ENCODE data around the gene ELFN1.

ELFN1 gene

DNA sequence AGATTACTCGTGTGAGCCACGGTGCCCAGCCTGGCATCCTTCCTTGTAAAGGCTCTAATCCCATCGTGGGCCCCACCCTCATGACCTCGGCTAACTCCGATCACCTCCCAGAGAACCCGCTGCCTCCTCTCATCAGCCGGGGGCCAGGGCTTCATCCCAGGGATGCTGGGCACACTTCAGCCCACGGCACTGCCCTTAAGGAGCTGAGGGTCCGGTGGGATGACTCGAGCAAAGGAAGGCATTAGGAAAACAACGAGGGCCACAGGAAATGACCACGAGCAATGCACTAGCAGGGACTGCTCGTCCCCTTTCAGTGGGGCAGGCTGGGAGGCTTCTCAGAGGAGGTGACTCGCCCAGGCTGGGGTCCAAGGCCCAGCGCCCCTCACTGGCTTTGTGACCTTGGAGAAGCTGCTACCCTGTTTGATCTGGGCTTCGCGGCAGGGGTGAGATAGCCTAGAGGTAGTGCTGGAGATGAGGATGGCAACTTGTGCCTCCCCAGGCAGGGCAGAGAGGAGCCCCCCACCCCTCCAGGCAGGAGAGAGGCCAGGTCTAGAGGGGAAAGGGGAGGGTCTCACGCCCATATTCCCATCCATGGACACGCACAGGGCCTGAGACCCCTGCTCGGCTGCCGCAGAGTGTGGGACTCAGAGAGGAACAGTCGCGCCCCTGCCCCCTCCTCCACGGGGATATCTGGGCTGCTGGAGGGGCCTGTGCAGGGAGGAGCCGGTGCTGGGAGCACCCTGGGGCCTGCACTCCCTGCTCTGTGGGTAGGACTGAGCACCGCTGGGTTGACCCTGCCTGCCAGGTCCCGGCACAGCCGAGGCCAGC is 26.8 kb downstream of the ELFN1 start:
- no peak for FAIRE-seq

DNA sequence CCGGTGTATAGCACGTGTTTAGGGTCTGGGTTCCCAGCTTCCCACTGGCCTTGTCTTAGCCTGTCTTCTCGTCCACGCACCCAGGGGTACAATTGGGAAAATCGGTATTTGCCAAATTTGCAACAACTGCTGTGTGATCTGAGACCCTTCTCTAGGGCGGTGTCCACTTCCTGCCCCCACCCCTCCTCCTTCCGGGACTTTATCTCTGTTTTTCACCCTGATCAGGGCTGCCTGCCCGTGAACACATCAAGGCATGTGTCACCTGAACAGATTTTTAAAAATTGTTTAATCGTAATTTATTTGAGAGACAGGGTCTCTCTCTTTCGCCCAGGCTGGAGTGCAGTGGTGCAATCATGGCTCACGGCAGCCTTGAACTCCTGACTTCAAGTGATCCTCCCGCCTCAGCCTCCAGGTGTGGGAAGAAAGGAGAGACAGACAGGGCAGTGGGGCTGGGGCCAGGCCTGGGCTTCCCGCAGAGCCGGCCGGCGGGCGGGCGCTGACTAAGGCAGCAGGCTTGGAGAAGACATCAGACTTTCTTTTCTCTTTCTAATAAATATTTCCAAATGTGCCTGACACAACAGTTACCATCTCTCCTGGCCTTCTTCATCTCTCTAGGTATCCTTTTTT is 27.5 kb downstream of the ELFN1 start:
- no peak for FAIRE-seq

DNA sequence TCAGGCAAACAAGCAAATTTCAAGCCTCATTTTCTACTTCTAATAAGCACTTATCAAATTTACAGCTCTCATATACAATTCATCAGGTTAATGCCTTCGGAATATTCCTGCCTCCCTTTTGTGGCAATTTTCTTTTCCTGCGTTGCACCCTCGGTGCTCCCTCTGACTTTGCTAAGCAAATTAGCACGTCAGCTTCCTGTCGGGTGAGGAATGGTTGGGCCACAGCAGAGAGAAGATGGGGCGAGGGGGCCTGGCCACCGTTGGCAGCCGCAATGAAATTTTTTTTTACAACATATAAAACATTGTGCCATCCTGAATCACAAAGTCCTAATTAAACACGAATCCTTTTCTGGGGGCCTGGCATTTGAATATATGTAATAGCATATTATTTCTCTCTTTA is 28.1 kb downstream of the ELFN1 start:
- FAIRE-seq = no peak

DNA sequence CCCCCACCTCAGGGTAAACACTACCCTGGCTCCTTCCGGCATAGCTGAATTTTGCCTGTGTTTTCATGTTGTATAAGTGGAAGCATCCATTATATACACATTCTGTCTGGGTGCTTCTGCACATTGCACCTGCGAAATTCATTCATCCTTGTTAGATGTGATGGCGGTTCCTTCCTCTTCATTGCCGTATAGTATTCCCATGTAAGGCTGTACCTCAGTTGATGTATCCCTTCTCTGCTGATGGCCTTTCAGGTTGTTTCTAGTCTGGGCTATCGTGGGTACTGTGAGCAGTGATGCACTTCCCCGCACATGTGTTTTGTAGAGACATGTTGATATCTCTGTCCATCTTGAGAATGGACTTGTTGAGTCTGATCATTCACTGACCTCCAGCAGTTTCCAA is 28.9 kb downstream of the ELFN1 start:
- FAIRE-seq = no peak

DNA sequence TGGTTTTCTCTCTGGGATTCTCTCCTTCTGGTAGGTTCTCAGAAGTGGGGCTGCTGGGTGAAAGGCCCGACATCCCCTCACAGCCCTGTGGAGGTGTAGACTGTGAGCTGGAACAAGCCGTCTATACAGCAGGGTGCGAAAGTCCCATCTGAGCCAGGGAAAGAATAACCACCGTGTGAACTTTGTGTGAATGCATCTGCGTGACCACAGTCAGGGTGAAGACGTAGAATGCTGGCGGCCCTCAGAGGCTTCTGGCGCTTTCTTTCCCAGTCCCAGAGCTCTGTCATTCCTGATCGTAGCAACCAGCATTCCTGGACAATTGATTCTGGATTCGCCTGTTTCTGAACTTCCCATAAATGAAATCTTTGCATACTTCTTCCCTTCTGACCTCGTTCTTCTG is 30.0 kb downstream of the ELFN1 start:
- FAIRE-seq = no peak

DNA sequence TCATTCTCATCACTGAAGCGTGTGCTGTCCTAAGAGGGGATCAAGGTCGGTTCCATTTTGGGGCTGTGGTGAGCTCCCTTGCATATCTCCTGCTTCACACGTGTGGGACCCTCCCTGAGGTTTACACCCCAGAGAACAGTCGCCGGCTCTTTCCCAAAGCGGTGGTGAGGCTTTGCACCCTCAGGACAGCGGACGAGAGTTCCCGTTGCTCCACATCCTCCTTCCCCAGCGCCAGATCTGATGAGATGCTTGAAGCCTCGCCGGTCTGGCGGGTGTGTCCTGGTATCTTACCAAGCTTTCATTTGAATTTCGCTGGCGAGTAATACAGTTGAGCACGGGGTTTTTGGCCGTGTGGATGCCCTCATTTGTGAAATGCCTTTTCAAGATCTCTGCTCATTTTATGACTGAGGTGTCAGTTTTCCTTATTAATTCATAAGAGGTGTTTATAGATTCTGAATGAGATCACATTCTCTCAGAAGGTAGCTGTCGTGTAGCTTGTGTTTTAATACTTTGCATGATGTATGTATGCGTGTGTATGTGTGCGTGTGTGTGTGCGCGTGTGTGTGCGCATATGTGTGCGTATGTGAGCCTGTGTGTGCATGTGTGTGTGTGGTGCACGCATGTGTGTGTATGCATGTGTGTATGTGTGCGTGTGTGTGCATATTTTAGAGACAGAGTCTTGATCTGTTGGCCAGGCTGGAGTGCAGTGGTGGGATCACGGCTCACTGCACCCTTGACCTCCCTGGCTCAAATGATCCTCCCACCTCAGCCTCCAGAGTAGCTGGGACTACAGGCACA is 30.7 kb downstream of the ELFN1 start:
- FAIRE-seq = no peak

DNA sequence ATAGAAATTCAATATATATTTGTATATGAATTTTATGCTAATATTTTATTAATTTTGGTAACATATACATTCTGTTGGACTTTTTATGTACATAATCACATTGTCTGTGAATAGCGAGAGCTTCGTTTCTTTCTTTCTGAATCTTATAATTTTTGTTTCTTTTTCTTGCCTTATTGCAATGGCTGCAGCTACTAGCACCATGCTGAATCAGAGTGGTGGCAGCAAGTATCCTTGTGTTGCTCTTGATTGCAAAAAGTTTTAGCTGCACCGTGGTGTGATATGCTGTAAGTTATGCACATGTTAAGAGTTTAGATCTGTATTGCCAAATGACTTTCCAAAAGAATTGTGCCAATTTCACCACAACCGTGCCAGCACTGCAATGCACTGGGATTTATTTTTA is 32.6 kb downstream of the ELFN1 start:
- no peak for FAIRE-seq

DNA sequence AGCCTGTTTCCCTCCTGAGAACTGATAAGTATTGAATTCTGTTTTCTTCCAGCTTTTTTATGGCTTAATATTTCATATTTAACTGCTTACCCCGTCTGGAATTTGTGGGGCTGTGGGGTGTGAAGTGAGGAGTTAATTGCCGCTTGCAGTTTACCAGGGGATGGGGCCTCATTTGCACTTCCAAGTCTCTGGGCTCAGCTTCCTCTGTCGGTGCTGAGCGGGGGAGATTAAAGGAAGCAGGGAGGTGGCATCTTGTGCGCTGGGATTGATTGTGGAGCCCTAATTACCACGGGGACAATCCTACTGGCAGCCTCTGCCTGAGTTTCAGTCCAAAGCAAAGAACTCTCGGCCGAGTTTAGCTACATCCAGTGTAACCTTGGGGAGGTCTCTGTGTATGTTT is 33.4 kb downstream of the ELFN1 start:
- no peak for FAIRE-seq

DNA sequence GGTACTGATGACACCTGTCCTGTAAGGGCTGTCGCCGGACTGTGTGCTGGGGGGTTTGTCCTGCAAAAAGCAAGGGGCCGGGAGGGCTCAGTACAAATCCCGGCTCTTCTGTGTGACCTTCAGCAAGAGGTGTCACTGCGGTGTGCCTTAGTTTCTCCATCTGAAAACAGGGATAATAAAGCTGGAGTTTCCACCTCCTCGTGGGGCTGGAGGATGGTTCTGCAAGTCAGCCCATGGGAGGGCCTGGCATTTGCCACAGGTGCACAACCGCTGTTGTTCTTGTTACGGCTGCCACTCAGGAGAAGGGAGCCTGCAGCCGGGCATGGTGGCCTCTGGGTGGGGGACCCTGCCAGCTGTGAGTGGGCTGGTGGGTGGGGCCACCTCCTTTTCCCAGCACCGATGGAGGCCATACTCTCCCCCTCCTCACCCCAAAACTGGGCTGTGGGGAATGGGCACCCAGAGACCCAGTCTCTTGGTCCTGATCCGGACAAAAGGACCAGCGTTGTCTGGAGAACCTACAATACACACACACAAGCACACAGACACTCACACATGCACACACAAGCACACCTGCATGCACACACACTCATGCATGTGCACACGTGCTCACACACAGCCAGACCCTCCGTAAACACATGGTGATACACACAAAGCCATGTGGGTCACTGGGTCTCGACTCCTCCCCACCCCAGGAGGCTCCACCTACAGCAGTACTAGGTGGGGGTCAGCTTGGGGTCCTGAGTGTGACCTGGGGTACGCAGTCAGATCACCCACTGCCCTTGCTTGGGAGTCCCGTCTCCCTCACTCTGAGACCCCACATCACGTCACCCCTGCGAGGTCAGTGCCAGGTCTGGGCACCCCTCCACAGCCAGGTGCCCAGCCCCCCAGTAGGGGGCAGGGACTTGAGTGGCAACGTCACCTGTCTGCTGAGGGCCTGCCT is 34.1 kb downstream of the ELFN1 start:
- FAIRE-seq = no peak

DNA sequence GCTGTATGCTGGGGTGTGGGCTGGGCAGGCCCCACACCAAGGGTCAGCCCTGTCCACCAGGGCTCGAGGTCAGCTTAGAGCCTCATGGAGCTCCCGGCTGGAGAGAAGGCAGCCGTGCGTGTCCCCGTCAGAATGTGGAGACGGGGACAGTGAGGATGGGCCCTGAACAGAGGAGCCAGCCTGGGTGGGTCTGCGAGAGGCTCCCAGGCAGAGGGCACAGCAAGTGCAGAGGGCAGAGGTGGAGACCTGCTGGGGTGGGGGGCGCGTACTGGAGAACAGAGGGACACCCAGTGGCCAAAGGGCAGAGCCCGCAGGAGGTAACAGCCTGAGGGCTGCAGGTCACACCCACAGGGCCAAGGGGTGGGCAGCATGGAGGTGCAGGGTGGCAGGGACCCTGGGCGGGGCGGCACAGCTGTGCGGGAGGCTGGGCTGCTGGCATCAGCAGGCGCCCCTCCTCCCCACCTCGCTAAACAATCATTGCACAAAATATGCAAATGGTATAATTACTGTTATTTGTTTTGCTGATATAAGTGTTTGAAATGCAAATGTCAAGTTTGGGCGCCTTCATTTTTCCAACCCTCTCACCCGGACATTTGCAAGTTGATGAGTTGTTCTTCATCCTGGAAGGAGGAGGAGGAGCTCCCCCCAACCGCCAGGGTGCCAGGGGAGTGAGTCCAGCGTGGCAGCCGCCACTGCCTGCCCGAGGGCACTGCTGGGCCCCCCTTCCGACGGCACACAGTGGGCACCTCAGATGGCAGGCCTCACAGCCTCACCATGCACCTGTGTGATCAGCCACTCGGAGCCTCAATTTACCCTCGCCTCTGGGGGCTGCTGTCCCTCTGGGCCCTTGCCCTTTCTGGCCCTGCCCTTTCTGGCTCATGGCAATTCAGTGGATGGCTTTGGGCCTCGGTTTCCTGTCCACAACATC is 35.0 kb downstream of the ELFN1 start:
- FAIRE-seq = no peak

DNA sequence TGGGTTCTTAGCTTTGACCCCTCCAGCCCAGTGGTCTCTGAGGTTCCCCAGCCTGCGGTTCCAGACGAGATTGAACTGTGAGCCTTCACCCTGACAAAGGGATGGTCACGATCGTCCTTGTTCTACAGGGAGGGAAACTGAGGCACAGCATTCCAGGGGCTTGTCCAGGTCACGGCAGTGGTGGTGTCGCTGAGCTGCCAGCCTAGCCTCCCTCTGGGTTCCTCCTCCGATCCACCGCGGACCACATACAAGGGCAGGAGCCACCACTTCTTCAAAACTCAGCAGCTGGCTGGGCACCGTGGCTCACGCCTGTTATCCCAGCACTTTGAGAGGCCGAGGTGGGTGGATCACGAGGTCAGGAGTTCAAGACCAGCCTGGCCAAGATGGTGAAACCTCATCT is 35.8 kb downstream of the ELFN1 start:
- FAIRE-seq = no peak

DNA sequence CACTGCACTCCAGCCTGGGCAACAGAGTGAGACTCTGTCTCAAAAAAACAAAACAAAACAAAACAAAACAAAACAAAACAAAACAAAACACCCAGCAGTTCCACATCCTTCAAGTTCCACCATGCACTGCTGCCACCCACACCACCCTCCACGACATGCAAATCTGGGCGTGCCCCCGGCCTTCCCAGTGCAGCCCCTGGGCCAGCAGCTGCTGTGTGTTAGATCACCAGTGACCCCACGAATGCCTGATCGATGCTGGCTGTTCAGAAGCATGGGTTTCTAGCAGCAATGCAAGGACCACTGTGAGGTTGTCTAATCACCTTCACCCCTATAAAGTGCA is 36.3 kb downstream of the ELFN1 start:
- no peak for FAIRE-seq

DNA sequence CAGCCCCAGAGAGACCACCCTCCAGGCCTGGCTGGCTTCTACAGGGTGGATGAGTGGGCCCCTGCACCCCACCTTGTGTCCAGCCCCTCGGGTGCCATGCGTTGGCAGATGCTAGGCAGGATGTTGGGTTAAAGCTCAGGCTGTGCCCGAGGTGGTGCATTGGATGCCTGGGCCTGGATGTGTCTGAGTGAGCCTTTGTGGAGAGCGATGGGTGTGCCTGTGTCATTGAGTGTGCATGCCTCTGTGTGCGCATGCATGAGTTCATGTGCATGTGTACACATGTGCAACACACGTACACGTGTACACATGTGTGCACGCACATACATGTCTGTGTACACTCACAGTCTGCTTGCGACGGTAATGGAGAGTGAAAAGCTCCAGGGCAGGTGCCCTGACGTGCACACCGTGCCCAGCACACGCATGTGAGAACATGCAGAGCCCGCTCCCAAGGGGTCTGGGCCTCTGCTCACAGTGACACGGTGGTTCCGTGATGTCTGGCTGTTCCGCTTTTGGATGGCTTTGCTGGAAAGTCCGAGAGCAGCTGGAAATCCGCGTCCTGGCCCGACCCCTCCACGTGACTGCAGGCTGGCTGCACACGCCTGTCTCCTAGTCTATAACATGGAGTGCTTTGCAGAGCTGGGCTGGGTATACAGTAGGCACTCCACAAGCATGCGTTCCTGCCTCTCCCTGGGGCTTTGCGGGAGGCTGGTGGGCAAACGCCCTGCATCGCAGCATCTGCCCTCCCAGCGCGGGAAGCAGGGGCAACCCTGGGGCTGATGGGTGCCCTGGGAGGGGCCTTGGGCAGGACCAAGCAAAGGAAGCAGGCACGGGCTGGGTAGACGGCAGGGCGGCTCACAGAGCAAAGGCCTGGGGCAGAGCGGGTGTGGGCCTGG is 36.9 kb downstream of the ELFN1 start:
- no peak for FAIRE-seq

DNA sequence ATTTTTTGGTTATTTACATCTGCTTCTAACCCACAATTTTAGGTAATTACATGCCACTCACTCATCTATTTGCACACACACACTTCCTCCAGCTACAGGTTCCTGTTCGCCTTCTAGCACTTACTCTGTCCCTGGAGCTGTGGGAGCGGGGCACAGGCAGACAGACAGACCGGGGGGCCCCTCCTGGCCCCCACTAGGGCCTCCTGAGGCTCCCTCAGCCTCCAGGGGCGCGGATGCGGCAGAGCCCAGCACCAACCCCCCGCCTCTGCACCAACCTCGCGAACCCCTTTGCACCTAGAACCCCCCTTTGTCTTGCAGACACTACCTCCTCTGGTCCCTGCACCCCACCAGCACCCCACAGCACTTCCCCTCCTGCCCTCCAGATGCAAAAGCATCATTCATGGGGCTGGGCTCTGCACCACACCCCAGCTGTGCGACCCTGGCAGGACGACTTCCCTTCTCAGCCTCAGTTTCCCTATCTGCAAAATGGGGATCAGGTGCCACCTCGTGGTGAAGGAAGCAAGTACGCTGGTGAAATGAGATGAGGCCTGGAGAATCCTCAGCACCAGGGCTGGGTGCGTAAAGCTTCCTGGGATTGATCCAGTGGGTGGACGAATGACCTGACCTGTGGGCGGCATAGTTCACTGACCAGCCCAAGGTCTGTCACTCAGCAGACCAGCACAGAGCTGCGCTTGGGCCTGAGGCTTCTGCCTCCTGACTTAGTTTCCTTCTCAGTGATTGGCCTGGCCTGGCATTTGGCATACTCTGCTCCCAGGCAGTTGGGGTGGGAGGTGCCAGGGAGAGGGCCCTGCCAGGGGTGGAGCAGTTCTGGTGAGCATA is 37.9 kb downstream of the ELFN1 start:
- FAIRE-seq = no peak

DNA sequence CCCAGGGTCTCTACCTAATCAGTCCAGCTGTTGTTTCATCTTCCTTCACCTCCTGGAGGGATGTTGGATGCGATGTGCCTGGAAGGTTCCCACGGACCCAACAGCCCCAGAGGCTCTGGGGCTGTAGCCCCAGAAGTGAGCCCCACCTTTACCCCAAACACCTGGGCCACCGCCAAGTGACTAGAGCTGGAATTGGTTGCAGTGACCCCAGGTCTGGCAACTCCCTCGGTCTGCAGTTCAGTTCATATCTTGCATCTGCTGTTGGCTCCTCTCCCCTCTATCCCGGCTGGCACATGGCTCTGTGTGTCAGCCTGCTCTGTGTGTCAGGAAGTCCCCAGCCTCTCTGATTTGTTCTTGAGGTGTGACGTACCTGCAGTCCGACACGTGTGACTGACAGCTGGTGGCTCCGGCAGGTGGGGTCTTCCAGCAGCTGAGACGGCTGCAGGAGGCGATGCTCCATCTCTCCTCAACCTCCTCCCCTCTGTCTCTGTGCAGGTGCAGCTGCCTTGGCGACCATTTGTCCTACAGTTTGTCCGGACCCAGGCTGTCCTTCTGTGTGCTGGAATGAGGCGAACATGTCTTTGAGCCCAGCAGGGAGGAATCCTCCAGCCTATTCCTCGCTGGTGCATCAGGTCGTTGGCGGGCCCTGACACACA is 38.6 kb downstream of the ELFN1 start:
- FAIRE-seq = no peak

DNA sequence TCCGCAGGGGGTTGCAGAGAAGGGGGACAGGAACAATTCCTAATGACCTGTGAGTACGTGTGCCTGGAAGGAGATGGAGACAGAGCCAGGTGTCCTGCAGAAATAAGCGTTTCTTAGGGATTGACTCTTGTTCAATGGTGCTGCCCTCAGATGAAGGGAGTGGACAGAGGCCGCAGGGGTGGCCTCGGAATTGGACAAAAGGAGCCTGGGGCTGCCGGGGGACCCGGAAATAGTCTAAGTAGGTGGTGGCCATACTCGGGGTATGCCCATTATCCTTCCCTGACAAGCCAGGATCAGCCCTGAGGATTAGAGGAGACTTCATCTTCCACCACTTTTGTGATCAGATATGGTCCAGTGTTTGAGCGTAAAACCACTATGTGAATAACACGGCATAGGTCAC is 39.2 kb downstream of the ELFN1 start:
- FAIRE-seq = no peak

DNA sequence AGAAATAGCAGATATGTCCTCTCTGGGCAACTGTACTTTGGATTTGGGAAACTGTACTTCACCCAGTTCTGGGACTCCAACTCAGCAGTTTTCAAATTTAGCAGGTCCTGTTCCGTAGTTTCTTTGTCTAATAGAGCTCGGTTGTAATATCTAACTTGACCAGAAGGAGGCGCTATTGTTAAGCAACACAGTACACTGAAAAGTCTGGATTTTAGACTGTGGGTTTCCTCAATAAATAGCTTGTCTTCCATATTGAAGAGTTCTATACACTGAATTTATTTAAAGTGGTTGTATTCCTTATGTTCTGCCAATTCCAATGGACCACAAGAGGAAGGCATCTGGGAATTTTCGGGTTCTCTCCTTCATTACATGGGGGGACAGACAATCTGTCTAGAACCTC is 39.8 kb downstream of the ELFN1 start:
- FAIRE-seq = no peak

DNA sequence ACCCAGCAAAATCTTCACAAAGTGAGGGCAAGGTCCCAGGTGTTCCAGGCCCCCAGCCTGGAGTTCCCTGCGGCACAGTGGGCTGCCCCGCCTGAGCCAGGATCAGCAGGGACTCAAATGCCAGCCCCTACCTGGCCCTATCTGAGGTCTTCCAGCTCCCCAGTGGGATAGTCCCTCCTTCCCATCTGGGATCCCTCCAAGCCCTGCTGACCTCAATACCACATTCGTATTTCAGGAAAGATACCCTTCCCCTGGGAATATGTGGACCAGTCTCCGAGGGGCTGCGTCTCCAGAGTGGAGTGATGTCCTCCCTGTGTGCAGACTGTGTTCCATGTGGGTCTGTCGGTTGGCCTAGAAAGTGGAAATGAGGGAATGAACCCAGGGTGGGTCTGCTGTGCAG is 40.9 kb downstream of the ELFN1 start:
- no peak for FAIRE-seq

DNA sequence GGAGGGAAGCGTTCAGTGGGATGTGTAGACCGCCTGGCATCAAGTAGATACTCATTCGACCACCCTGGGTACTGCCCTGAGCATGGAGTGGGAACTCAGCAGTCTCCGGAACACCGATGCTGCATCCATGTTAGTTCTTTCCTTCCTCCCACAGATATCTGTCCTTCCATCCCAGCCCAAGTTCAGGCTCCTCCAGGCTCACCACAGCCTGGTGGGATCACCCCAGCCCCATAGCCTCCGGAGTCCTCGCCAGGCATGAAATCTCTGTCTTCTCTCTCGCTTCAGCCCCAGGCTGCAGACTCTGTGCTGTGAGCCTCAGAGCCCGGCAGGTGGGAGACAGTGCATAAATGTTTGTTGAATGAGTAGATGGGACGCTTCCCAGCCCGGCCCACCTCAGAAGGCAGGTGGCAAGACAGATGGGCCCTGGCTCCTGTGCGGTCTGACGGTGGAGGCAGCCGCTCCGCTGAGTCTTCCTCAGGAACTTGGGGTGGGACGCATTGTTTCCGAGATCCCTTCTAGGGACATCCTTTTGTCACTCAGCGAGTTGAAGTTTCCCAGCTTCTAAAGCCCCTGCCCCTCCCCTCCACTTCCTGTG is 42.9 kb downstream of the ELFN1 start:
- no peak for FAIRE-seq

Measured in G401.6 (cell line).